NT2/D1 (cell line): ENCODE results near the gene CAMSAP2.

ENCODE experiments used
- DNase-seq: peaks from one replicate; pipeline ENCODE4 v3.0.0-alpha.2; 2011; ENCODE audit warnings: low read depth, low spot score
- H3K27me3 ChIP-seq: 2 replicates; pipeline ENCODE4 v1.6.0; 2011; ENCODE audit warnings: mild to moderate bottlenecking; ENCODE audit not compliant: insufficient read length, insufficient read depth
- H3K36me3 ChIP-seq: 2 replicates; pipeline ENCODE4 v1.6.1; 2011; ENCODE audit warnings: mild to moderate bottlenecking, low read length, mixed read lengths; ENCODE audit not compliant: insufficient read depth, insufficient read length
- H3K4me1 ChIP-seq: 2 replicates; pipeline ENCODE4 v1.5.1; 2011; ENCODE audit not compliant: insufficient read depth, insufficient read length
- H3K4me3 ChIP-seq: 2 replicates; pipeline ENCODE4 v1.5.1; 2011; ENCODE audit warnings: low read depth; ENCODE audit not compliant: insufficient read length
- H3K9ac ChIP-seq: 2 replicates; pipeline ENCODE4 v1.6.0; 2011; ENCODE audit warnings: low read depth; ENCODE audit not compliant: insufficient read length
- H3K9me3 ChIP-seq: 2 replicates; pipeline ENCODE4 v1.5.1; 2011; ENCODE audit warnings: mild to moderate bottlenecking, low read length; ENCODE audit not compliant: insufficient read depth
- SUZ12 ChIP-seq: IDR thresholded peaks from 2 replicates; pipeline ENCODE4 v1.6.1; 2011; ENCODE audit not compliant: insufficient read length, insufficient read depth; ENCODE audit errors: extremely low read depth
- YY1 ChIP-seq: IDR thresholded peaks from 2 replicates; pipeline ENCODE4 v1.6.1; 2011; ENCODE audit not compliant: insufficient read length, insufficient read depth
- ZNF274 ChIP-seq: IDR thresholded peaks from 2 replicates; pipeline ENCODE4 v1.6.1; 2011; ENCODE audit warnings: mild to moderate bottlenecking, low read depth, low read length

Gene CAMSAP2

DNA sequence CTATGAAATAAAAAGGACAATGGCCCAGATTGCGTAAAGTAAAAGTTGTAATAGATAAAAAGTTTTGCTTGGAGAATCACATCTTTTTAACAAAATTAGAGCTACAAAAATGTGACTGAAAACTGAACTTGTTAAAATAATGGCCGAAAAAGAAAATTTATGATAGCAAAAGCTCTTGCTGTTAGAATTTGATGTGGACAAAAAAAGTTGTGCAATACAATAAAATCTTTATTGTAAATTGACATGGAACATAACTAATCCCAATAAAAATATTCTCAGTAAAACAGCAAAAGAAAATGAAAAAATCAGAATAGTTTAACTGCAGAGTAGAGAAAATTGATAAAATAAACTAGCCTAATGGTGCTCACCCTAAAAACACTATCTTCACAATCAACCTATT lies 11.4 kb upstream of the CAMSAP2 start:
- TF ChIP-seq YY1 (no peak), SUZ12 (no peak), ZNF274 (no peak)
- DNase-seq: no peak
- no peaks in the 10 kb centered on the region for H3K27me3 ChIP-seq
- no peaks in the 10 kb centered on the region for H3K9me3 ChIP-seq
- no peak overlapping the region for H3K9ac ChIP-seq
- H3K4me3 ChIP-seq: no peak overlapping the region
- H3K36me3 ChIP-seq: no peaks in the 10 kb centered on the region
- no peaks in the 10 kb centered on the region for H3K4me1 ChIP-seq

DNA sequence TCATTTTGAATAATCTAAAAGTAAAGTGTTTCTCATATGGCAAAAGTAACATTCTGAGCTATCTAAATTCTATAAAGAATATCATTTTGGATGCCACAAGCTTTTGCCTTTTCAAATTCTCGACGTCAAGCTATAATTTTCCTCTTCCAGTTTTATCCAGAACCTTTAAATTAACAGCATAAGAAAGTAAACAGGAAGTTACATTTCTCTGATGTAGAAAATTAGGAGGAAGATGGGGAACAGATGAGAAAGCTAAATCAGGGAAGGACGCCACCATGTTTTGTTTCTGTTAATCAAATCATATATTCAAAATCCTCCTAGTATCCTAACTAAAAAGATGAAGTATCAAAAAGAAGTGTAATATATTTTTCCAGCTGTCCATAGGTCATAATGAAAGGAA lies 8.8 kb upstream of the CAMSAP2 start:
- no peaks in the 10 kb centered on the region for H3K36me3 ChIP-seq
- no peaks in the 10 kb centered on the region for H3K27me3 ChIP-seq
- TF ChIP-seq SUZ12: no peak
- no peak for TF ChIP-seq YY1
- no peak for TF ChIP-seq ZNF274
- no peaks in the 10 kb centered on the region for H3K4me1 ChIP-seq
- no peak for DNase-seq
- no peak overlapping the region for H3K4me3 ChIP-seq
- no peak overlapping the region for H3K9ac ChIP-seq
- H3K9me3 ChIP-seq: no peaks in the 10 kb centered on the region

DNA sequence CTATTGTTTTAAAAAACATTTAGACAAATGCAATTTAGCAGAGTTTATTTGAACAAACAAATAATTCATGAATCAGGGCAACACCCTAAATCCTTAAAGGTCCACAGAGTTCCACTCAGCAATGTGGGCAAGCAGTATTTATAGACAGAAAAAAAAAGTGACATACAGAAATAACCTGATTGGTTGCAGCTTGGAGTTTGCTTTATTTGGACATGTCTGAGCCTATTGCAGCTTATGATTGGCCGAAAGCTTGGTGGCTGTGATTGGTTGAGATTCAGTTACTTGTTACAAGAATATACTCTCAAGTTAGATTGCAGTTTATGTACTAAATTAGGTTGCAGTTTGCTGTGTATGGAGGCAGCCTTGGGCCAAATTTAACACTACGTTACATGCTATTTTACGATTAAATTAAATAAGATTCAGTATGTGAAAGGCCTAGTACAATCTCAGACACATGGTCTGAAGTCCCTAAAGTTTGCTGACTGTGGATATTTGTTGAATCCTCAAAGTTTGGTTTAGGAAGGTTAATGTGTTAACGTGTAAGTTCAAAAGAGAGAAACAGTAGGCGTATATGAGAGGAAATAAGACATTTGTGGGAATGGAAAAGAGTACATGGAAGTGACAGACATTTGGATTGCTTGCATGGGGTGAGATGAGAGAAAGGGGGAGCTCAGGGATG lies 6.9 kb upstream of the CAMSAP2 start:
- Histone ChIP-seq H3K9ac (no peak overlapping the region), H3K4me1 (no peaks in the 10 kb centered on the region), H3K36me3 (no peaks in the 10 kb centered on the region), H3K27me3 (no peaks in the 10 kb centered on the region), H3K4me3 (no peak overlapping the region), H3K9me3 (no peaks in the 10 kb centered on the region)
- no peak for TF ChIP-seq SUZ12
- TF ChIP-seq ZNF274: no peak
- no peak for TF ChIP-seq YY1
- DNase-seq: no peak

- no peak overlapping the region for H3K4me3 ChIP-seq
- no peak for DNase-seq
- H3K9me3 ChIP-seq: no peaks in the 10 kb centered on the region
- no peaks in the 10 kb centered on the region for H3K4me1 ChIP-seq
- H3K9ac ChIP-seq: no peak overlapping the region
- no peak for TF ChIP-seq ZNF274
- no peak for TF ChIP-seq SUZ12
- no peak for TF ChIP-seq YY1
- no peaks in the 10 kb centered on the region for H3K36me3 ChIP-seq
- H3K27me3 ChIP-seq: peaks cover under 1% of the 10 kb centered on the region
These were observed 6.3 kb upstream of the CAMSAP2 start for GRCh38 chr1:200732438-200732837.

DNA sequence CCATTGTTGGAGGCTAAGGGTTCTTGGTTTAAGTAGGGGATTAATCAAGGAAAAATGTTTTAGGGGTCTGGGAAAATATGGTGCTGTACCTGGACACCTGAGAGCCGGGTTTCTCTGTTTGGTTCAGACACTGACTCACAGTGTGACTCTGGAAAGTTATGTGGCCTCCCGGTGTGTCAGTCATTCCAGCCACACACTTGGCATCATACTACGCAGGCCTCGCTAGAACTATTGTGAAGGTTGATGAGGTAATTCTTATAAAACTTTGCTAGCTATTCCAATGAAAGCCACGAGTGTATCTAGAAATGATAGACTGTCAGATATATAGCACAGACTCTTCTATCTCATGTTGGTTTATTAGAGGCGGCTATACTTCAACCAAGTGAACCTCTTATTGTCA lies 4.8 kb upstream of the CAMSAP2 start:
- Histone ChIP-seq H3K27me3 (peaks cover 9% of the 10 kb centered on the region), H3K36me3 (no peaks in the 10 kb centered on the region), H3K4me3 (no peak overlapping the region), H3K9me3 (no peaks in the 10 kb centered on the region), H3K4me1 (no peaks in the 10 kb centered on the region), H3K9ac (no peak overlapping the region)
- TF ChIP-seq SUZ12: no peak
- no peak for TF ChIP-seq ZNF274
- no peak for TF ChIP-seq YY1
- no peak for DNase-seq

GRCh38 chr1:200737647-200738291 lies 924 bp upstream of the CAMSAP2 start:
- no peak for DNase-seq
- Histone ChIP-seq H3K27me3 (peaks cover 9% of the 10 kb centered on the region), H3K36me3 (peaks cover 10% of the 10 kb centered on the region), H3K4me1 (no peaks in the 10 kb centered on the region), H3K4me3 (no peak overlapping the region), H3K9ac (peak overlapping the region; percentile 14), H3K9me3 (no peaks in the 10 kb centered on the region)
- no peak for TF ChIP-seq YY1
- TF ChIP-seq ZNF274: no peak
- no peak for TF ChIP-seq SUZ12

DNA sequence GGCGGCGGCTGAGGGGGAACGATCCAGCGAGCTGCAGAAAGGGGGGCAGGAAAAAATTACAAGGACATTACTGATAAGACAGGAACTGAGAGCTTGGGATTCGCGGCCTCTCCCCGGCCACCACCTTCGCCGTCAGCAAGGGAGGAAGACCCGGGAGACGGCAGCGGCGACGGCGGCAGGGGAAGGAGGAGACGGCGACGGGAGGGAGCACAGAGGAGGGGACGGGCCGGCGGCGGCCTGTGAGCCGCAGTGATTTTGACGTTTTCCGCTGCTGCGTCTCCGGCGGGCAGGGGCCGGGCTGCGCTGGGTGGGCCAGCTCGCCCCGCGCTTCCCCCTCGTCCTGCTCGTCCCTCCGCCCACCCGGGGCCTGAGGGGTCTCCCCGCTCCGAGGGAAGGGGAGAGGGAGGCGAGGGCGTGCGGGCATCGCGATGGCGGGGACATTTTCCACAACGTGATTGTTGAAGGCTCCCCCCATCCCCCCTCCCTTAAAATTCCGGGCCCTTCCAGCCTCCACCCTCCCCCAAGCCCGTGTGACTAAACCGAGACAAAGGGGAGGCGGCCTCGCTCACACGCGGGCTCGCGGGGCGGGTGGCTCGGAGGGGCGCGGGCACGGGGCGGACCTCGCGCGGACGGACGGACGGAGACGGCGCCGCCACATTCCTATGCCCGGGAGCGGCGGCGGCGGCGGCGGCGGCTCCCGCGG lies 407 bp downstream of the CAMSAP2 start:
- Histone ChIP-seq H3K27me3 (peaks cover 9% of the 10 kb centered on the region), H3K4me1 (no peaks in the 10 kb centered on the region), H3K36me3 (peaks cover 19% of the 10 kb centered on the region), H3K9ac (peak overlapping the region; percentile 87), H3K4me3 (peak overlapping the region; percentile 71), H3K9me3 (no peaks in the 10 kb centered on the region)
- TF ChIP-seq SUZ12: no peak
- DNase-seq: peak; percentile 65
